H9 (cell line): ENCODE results near the gene CHRM5. TPM values are rescaled to one million over a fixed set of nuclear protein-coding genes. Genes with fewer than 3 reads are reported as not detected.

Experiments used
- DNase-seq: peaks from one replicate; pipeline ENCODE4 v3.0.0-alpha.2; 2017
- H2AFZ ChIP-seq: one replicate; pipeline ENCODE4 v1.6.1; 2013; ENCODE audit warnings: mild to moderate bottlenecking, low read length, control low read depth, moderate library complexity
- H2AK5ac ChIP-seq: 2 replicates; pipeline ENCODE4 v1.6.1; 2013; ENCODE audit warnings: low read length, control low read depth, mixed read lengths; ENCODE audit not compliant: insufficient read length
- H2BK120ac ChIP-seq: one replicate; pipeline ENCODE4 v1.6.1; 2013; ENCODE audit warnings: low read depth, mild to moderate bottlenecking, low read length, control low read depth, inconsistent platforms; ENCODE audit not compliant: poor library complexity, severe bottlenecking
- H2BK12ac ChIP-seq: 2 replicates; pipeline ENCODE4 v1.6.1; 2013; ENCODE audit warnings: low read length, control low read depth, mixed read lengths, low read depth; ENCODE audit not compliant: insufficient read length
- H2BK15ac ChIP-seq: 2 replicates; pipeline ENCODE4 v1.6.1; 2013; ENCODE audit warnings: low read depth, low read length, control low read depth
- H2BK20ac ChIP-seq: one replicate; pipeline ENCODE4 v1.6.1; 2013; ENCODE audit warnings: low read depth, mild to moderate bottlenecking, low read length, control low read depth, inconsistent platforms; ENCODE audit not compliant: poor library complexity, severe bottlenecking
- H2BK5ac ChIP-seq: 2 replicates; pipeline ENCODE4 v1.6.1; 2013; ENCODE audit warnings: low read length, control low read depth, mixed read lengths; ENCODE audit not compliant: insufficient read length
- H3K14ac ChIP-seq: 2 replicates; pipeline ENCODE4 v1.6.1; 2013; ENCODE audit warnings: low read length, control low read depth; ENCODE audit not compliant: insufficient read depth
- H3K18ac ChIP-seq: 2 replicates; pipeline ENCODE4 v1.6.1; 2013; ENCODE audit warnings: low read depth, mild to moderate bottlenecking, mixed read lengths, low read length, control low read depth; ENCODE audit not compliant: insufficient read length
- H3K23ac ChIP-seq: 2 replicates; pipeline ENCODE4 v1.6.1; 2013; ENCODE audit warnings: low read length, control low read depth, mixed read lengths, low read depth; ENCODE audit not compliant: insufficient read length
- H3K23me2 ChIP-seq: 2 replicates; pipeline ENCODE4 v1.6.1; 2013; ENCODE audit warnings: low read depth, mild to moderate bottlenecking, mixed read lengths, low read length, control low read depth; ENCODE audit not compliant: insufficient read length, poor library complexity, severe bottlenecking
- H3K27ac ChIP-seq: 2 replicates; pipeline ENCODE4 v1.5.1; 2013; ENCODE audit warnings: low read length, control low read depth, mixed read lengths, low read depth; ENCODE audit not compliant: insufficient read length
- H3K27me3 ChIP-seq: 2 replicates; pipeline ENCODE4 v1.6.1; 2013; ENCODE audit warnings: low read length, control low read depth, inconsistent platforms; ENCODE audit not compliant: insufficient read depth
- H3K4ac ChIP-seq: 2 replicates; pipeline ENCODE4 v1.6.1; 2013; ENCODE audit warnings: low read depth, mild to moderate bottlenecking, control low read depth, inconsistent platforms, low read length, moderate library complexity
- H3K4me1 ChIP-seq: 2 replicates; pipeline ENCODE4 v1.6.1; 2013; ENCODE audit warnings: low read length, control low read depth, inconsistent platforms; ENCODE audit not compliant: insufficient read depth
- H3K4me2 ChIP-seq: 2 replicates; pipeline ENCODE4 v1.6.1; 2013; ENCODE audit warnings: low read length, control low read depth, mixed read lengths; ENCODE audit not compliant: insufficient read length, insufficient read depth
- H3K56ac ChIP-seq: 2 replicates; pipeline ENCODE4 v1.6.1; 2013; ENCODE audit warnings: low read depth, mild to moderate bottlenecking, mixed read lengths, low read length, control low read depth; ENCODE audit not compliant: insufficient read length
- H3K79me1 ChIP-seq: 2 replicates; pipeline ENCODE4 v1.6.1; 2013; ENCODE audit warnings: low read depth, mild to moderate bottlenecking, moderate library complexity, low read length, control low read depth, inconsistent platforms; ENCODE audit not compliant: insufficient read depth, poor library complexity, severe bottlenecking
- H3K79me2 ChIP-seq: 2 replicates; pipeline ENCODE4 v1.6.1; 2013; ENCODE audit warnings: low read length, control low read depth, inconsistent platforms; ENCODE audit not compliant: insufficient read depth
- H3K9ac ChIP-seq: 2 replicates; pipeline ENCODE4 v1.6.1; 2013; ENCODE audit warnings: low read length, control low read depth, mixed read lengths; ENCODE audit not compliant: insufficient read length; ENCODE audit errors: extremely low read depth
- H3K9me3 ChIP-seq: one replicate; pipeline ENCODE4 v1.6.1; 2013; ENCODE audit warnings: low read depth, low read length, inconsistent platforms; ENCODE audit not compliant: control insufficient read depth
- H3T11ph ChIP-seq: one replicate; pipeline ENCODE4 v1.6.1; 2013; ENCODE audit warnings: mild to moderate bottlenecking, low read length, control low read depth, inconsistent platforms
- H4K20me1 ChIP-seq: one replicate; pipeline ENCODE4 v1.6.1; 2013; ENCODE audit not compliant: control insufficient read depth, insufficient read length, insufficient read depth
- H4K5ac ChIP-seq: 2 replicates; pipeline ENCODE4 v1.6.1; 2013; ENCODE audit warnings: low read depth, mild to moderate bottlenecking, mixed read lengths, low read length, control low read depth; ENCODE audit not compliant: insufficient read length
- H4K8ac ChIP-seq: replicated peaks from 2 replicates; pipeline ENCODE4 v1.6.1; 2013; ENCODE audit warnings: low read length, control low read depth, mixed read lengths, low read depth; ENCODE audit not compliant: insufficient read length
- H4K91ac ChIP-seq: 2 replicates; pipeline ENCODE4 v1.6.1; 2013; ENCODE audit warnings: low read depth, mild to moderate bottlenecking, moderate library complexity, mixed read lengths, low read length, control low read depth; ENCODE audit not compliant: insufficient read length
- H3K27ac Mint-ChIP-seq, 3 experiments: 2 replicates in 2 of 3; 3 replicates in 1 of 3; pipeline ENCODE4 v1.8.0; 2020 to 2021; ENCODE audit warnings: mixed read lengths in 3 of 3, mild to moderate bottlenecking in 1 of 3, moderate library complexity in 1 of 3
- H3K27me3 Mint-ChIP-seq: 2 replicates; pipeline ENCODE4 v1.8.0; 2021; ENCODE audit warnings: low read depth, mild to moderate bottlenecking, moderate library complexity, mixed read lengths
- H3K36me3 Mint-ChIP-seq, 3 experiments: 2 replicates in 2 of 3; 3 replicates in 1 of 3; pipeline ENCODE4 v1.8.0; 2020 to 2021; ENCODE audit warnings: low read depth in 3 of 3, mixed read lengths in 3 of 3; ENCODE audit not compliant: insufficient read depth in 1 of 3
- H3K4me1 Mint-ChIP-seq, 2 experiments: 2 replicates each; pipeline ENCODE4 v1.8.0; 2020; ENCODE audit warnings: mixed read lengths in 2 of 2
- H3K4me3 Mint-ChIP-seq, 2 experiments: 2 replicates in 1 of 2; 3 replicates in 1 of 2; pipeline ENCODE4 v1.8.0; 2020 to 2021; ENCODE audit warnings: mild to moderate bottlenecking in 2 of 2, mixed read lengths in 2 of 2, moderate library complexity in 1 of 2
- H3K9me3 Mint-ChIP-seq, 2 experiments: 2 replicates in 1 of 2; 3 replicates in 1 of 2; pipeline ENCODE4 v1.8.0; 2020; ENCODE audit warnings: mild to moderate bottlenecking in 2 of 2, mixed read lengths in 2 of 2, moderate library complexity in 1 of 2
- CTCF ChIP-seq: fragments of 200-600 bp; sonication (generic); conservative IDR thresholded peaks from 3 replicates; pipeline ENCODE4 v1.8.0; 2021; ENCODE audit warnings: antibody characterized with exemption, mild to moderate bottlenecking
- WGBS: extraction: QIAGEN DNeasy Blood & Tissue Kit; methylation state at CpG from one replicate; pipeline ENCODE4 v1.1.7; 2013; ENCODE audit warnings: missing lambda C conversion rate, low lambda C conversion rate, mixed read lengths; ENCODE audit not compliant: insufficient read length; ENCODE audit errors: extremely low coverage; 5-methylcytosine and 5-hydroxymethylcytosine counted together
- total RNA-seq: library from RNA; stranded (reverse); gene quantifications from 2 replicates; pipeline ENCODE4 v1.2.1, GENCODE V29; 2021

Gene CHRM5
- total RNA-seq, 1 experiment from 2014 or later = not detected

GRCh38 chr15:33975022-33975565, 6.8 kb downstream of the CHRM5 start:
- no peaks in the 10 kb centered on the region for H3K36me3 Mint-ChIP-seq
- no peak overlapping the region for H4K91ac ChIP-seq
- no peak overlapping the region for H2BK15ac ChIP-seq
- no peaks in the 10 kb centered on the region for H3K27me3 ChIP-seq
- no peaks in the 10 kb centered on the region for H3K9me3 Mint-ChIP-seq
- H3K18ac ChIP-seq = no peak overlapping the region
- H4K8ac ChIP-seq = no peak overlapping the region
- H3K9ac ChIP-seq = no peak overlapping the region
- H3K9me3 ChIP-seq = no peaks in the 10 kb centered on the region
- H3K4me1 Mint-ChIP-seq = no peaks in the 10 kb centered on the region
- no peaks in the 10 kb centered on the region for H3K4me1 ChIP-seq
- H3K27ac ChIP-seq = no peak overlapping the region
- no peak for TF ChIP-seq CTCF
- no peak overlapping the region for H2AK5ac ChIP-seq
- 0 out of 7 replicates have a peak overlapping the region, but pooled peaks of 1 of the 3 experiments have one; percentile 25 for H3K27ac Mint-ChIP-seq
- no peak overlapping the region for H2BK20ac ChIP-seq
- no peaks in the 10 kb centered on the region for H3K79me2 ChIP-seq
- WGBS = no CpG with 5 or more reads among the region's 4 CpGs
- H2BK5ac ChIP-seq = no peak overlapping the region
- H2BK12ac ChIP-seq = no peak overlapping the region
- no peak overlapping the region for H3T11ph ChIP-seq
- no peak overlapping the region for H3K4me3 Mint-ChIP-seq
- H3K79me1 ChIP-seq = no peaks in the 10 kb centered on the region
- H3K23me2 ChIP-seq = no peaks in the 10 kb centered on the region
- no peak for DNase-seq
- no peak overlapping the region for H4K5ac ChIP-seq
- no peak overlapping the region for H3K14ac ChIP-seq
- no peak overlapping the region for H3K4me2 ChIP-seq
- no peaks in the 10 kb centered on the region for H4K20me1 ChIP-seq
- no peak overlapping the region for H2AFZ ChIP-seq
- H2BK120ac ChIP-seq = no peak overlapping the region
- H3K4ac ChIP-seq = no peak overlapping the region
- H3K23ac ChIP-seq = no peak overlapping the region
- H3K27me3 Mint-ChIP-seq = no peaks in the 10 kb centered on the region
- no peak overlapping the region for H3K56ac ChIP-seq
